Activated CD8-positive, alpha-beta T cell treated with anti-CD3 and anti-CD28 coated beads, Interleukin-2, amount 10 ng/mL, durations not matched to agents 7 days and 5 days (primary cell): ENCODE data around the gene SKAP1. TPM values are rescaled to one million over a fixed set of nuclear protein-coding genes. Genes with fewer than 3 reads are reported as not detected.

ENCODE experiments used
- ATAC-seq: fragments of 150-1000 bp; cut with Tn5 transposase; one replicate; pipeline ENCODE4 v1.10.0; 2021; ENCODE audit warnings: moderate library complexity
- CTCF ChIA-PET: fragments of 350-600 bp; sonication (Branson Sonifier 250); formaldehyde crosslinking; loops from one replicate; lab custom pipeline; 2021; ENCODE audit warnings: antibody characterized with exemption; lab: Charles Lee
- POLR2A ChIA-PET: fragments of 350-600 bp; sonication (Branson Sonifier 250); formaldehyde crosslinking; loops from one replicate; lab custom pipeline; 2021; ENCODE audit warnings: antibody characterized with exemption; lab: Charles Lee
- DNase-seq: peaks from one replicate; pipeline ENCODE4 v3.0.0-alpha.2; 2020
- H3K27ac Mint-ChIP-seq: one replicate; pipeline ENCODE4 v1.8.0; 2021; ENCODE audit warnings: mild to moderate bottlenecking, mixed read lengths
- H3K27me3 Mint-ChIP-seq: one replicate; pipeline ENCODE4 v1.8.0; 2021; ENCODE audit warnings: low read depth, mixed read lengths
- H3K36me3 Mint-ChIP-seq: one replicate; pipeline ENCODE4 v1.8.0; 2021; ENCODE audit warnings: low read depth, mixed read lengths
- H3K4me1 Mint-ChIP-seq: one replicate; pipeline ENCODE4 v1.8.0; 2021; ENCODE audit warnings: low read depth, mixed read lengths
- H3K4me3 Mint-ChIP-seq: one replicate; pipeline ENCODE4 v1.8.0; 2021; ENCODE audit warnings: mild to moderate bottlenecking, mixed read lengths
- H3K9me3 Mint-ChIP-seq: one replicate; pipeline ENCODE4 v1.8.0; 2022; ENCODE audit warnings: mixed read lengths; ENCODE audit not compliant: insufficient read depth
- total RNA-seq, 2 experiments: library from RNA; stranded (reverse); gene quantifications; one replicate each; pipeline ENCODE4 v1.2.3, GENCODE V29; 2021

The SKAP1 gene
- total RNA-seq, 2 experiments from 2014 or later: 93.8 to 94.1 TPM

DNA sequence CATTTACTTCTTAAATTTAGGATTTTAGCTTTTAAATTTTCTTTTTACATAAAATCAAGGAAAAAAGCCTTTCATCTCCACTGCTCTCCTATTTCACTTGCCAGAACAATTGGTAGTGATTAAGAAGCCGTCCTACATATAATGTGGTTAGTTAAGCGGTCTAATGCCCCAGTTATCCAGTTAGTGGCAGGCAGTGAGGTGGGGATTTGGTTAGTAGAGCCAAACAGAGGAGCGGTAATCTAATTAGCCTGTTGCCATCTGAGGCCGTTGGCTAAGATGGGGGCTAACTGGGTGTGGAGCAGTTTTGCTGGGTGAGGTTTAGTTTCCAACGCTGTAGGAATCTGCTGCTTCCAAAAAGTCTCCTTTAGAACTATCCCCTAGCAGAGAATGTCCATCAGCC lies 300.0 kb downstream of the SKAP1 start:
- peaks cover 5% of the 10 kb centered on the region for H3K4me1 Mint-ChIP-seq
- H3K9me3 Mint-ChIP-seq: no peaks in the 10 kb centered on the region
- H3K36me3 Mint-ChIP-seq: peaks cover 18% of the 10 kb centered on the region
- DNase-seq (no peak), ATAC-seq (no peak)
- POLR2A ChIA-PET: no interaction called here
- H3K27ac Mint-ChIP-seq: no peak overlapping the region
- no peaks in the 10 kb centered on the region for H3K27me3 Mint-ChIP-seq
- no peak overlapping the region for H3K4me3 Mint-ChIP-seq
- CTCF ChIA-PET: interaction anchor here (0.5 to 9.3 kb wide), 15 partner anchors 11 to 857 kb away, joined by 3 to 111 read pairs (median 4); no protein-coding TSS in a partner anchor

DNA sequence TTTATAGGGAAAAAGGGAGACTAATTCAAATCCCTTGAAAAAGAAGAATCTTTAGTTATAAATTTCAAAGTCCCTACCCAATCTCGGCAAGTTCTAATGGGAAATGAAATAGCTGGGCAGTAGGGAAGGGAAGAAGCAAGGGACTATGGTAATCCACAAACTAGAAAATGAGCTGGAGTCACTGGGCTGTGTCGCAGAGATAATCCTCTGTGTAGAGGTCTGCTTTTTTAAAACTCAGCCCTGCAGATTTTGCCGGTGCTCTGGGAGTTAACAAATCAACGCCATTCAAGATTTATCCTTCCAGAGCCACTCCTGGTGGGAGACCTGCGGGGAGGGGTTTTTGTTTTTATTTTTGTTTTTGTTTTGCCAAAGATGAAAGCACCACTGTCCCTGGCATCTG lies 301.6 kb downstream of the SKAP1 start:
- no peak overlapping the region for H3K27ac Mint-ChIP-seq
- no peaks in the 10 kb centered on the region for H3K9me3 Mint-ChIP-seq
- H3K4me1 Mint-ChIP-seq: peaks cover 5% of the 10 kb centered on the region
- H3K4me3 Mint-ChIP-seq: no peak overlapping the region
- ChIA-PET CTCF (interaction anchor here (1.0 to 9.3 kb wide), 8 partner anchors 10 to 102 kb away, joined by 3 to 111 read pairs (median 6); no protein-coding TSS in a partner anchor), POLR2A (no interaction called here)
- no peak for ATAC-seq
- peaks cover 22% of the 10 kb centered on the region for H3K36me3 Mint-ChIP-seq
- no peaks in the 10 kb centered on the region for H3K27me3 Mint-ChIP-seq
- DNase-seq: no peak

- Mint-ChIP-seq H3K36me3 (peaks cover 31% of the 10 kb centered on the region), H3K27ac (no peak overlapping the region), H3K27me3 (no peaks in the 10 kb centered on the region), H3K9me3 (no peaks in the 10 kb centered on the region), H3K4me1 (peaks cover 5% of the 10 kb centered on the region), H3K4me3 (no peak overlapping the region)
- no peak for ATAC-seq
- POLR2A ChIA-PET: no interaction called here
- no peak for DNase-seq
- CTCF ChIA-PET: interaction anchor here (9.3 kb wide), 1 partner anchor 47 kb away, joined by 111 read pairs; no protein-coding TSS in a partner anchor
Measured at GRCh38 chr17:48127371-48128051, 302.5 kb downstream of the SKAP1 start.

DNA sequence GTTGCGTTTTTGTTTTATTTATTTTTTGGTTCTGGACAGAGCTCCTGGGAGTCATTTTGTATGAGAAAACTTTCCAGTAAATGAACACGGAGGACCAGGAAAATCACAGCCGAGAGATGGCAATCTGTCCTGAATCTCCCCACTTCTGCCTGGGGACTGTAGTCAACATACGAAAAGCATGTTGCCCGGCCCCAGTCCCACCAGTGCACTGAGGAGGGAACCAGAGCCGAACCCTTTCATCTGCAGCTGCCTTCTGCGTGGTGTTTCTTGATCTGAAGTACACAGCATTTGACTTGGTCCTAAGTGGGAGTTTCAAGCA lies 303.5 kb downstream of the SKAP1 start:
- Mint-ChIP-seq H3K36me3 (peaks cover 39% of the 10 kb centered on the region), H3K27ac (no peak overlapping the region), H3K4me1 (peaks cover 5% of the 10 kb centered on the region), H3K4me3 (no peak overlapping the region), H3K9me3 (no peaks in the 10 kb centered on the region), H3K27me3 (no peaks in the 10 kb centered on the region)
- no peak for ATAC-seq
- CTCF ChIA-PET: interaction anchor here (1.3 to 9.3 kb wide), 2 partner anchors 20 to 46 kb away, joined by 3 to 111 read pairs; no protein-coding TSS in a partner anchor
- POLR2A ChIA-PET: no interaction called here
- no peak for DNase-seq

GRCh38 chr17:48125829-48126531 lies 304.0 kb downstream of the SKAP1 start:
- Mint-ChIP-seq H3K36me3 (peaks cover 40% of the 10 kb centered on the region), H3K4me1 (peaks cover under 1% of the 10 kb centered on the region), H3K27me3 (no peaks in the 10 kb centered on the region), H3K4me3 (no peak overlapping the region), H3K9me3 (no peaks in the 10 kb centered on the region), H3K27ac (no peak overlapping the region)
- ChIA-PET POLR2A (no interaction called here), CTCF (interaction anchor here (1.3 to 9.3 kb wide), 4 partner anchors 19 to 100 kb away, joined by 3 to 111 read pairs (median 8); no protein-coding TSS in a partner anchor)
- no peak for DNase-seq
- no peak for ATAC-seq

- DNase-seq: no peak
- Mint-ChIP-seq H3K36me3 (peaks cover 37% of the 10 kb centered on the region), H3K4me3 (no peak overlapping the region), H3K27me3 (no peaks in the 10 kb centered on the region), H3K27ac (peak overlapping the region; percentile 39), H3K9me3 (no peaks in the 10 kb centered on the region), H3K4me1 (no peaks in the 10 kb centered on the region)
- POLR2A ChIA-PET: no interaction called here
- CTCF ChIA-PET: interaction anchor here (1.2 to 2.9 kb wide), 11 partner anchors 9 to 153 kb away, joined by 3 to 12 read pairs (median 6); partner anchors contain the start of gene CDK5RAP3
- no peak for ATAC-seq
Measured at GRCh38 chr17:48123776-48124388, 306.1 kb downstream of the SKAP1 start.

DNA sequence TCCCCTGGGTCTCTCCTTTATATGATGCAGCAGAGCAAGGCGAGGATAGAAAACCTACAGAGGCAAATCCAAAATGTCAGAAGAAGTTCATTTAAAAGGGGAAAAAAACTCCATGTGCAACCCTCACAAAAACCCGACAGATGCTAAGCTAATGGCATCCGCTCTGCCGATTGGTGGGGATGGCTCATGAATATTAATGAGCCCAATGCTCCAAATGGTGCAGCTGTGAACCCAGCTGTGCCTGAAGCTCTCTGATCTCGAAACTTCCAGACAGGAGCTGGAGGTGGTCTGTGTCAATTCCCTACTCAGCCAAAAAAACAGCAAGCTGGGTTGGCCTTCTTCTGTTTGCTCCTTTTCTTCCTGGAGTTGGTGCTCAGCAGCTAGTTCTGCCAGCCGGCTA lies 306.9 kb downstream of the SKAP1 start:
- H3K27me3 Mint-ChIP-seq: no peaks in the 10 kb centered on the region
- H3K4me1 Mint-ChIP-seq: no peaks in the 10 kb centered on the region
- H3K9me3 Mint-ChIP-seq: no peaks in the 10 kb centered on the region
- CTCF ChIA-PET: interaction anchor here (1.1 to 2.9 kb wide), 9 partner anchors 10 to 152 kb away, joined by 3 to 11 read pairs (median 4); partner anchors contain the start of gene CDK5RAP3
- H3K27ac Mint-ChIP-seq: peak overlapping the region; percentile 39
- DNase-seq (no peak), ATAC-seq (no peak)
- H3K36me3 Mint-ChIP-seq: peaks cover 40% of the 10 kb centered on the region
- H3K4me3 Mint-ChIP-seq: no peak overlapping the region
- POLR2A ChIA-PET: interaction anchor here (0.6 kb wide), 1 partner anchor 15 kb away, joined by 3 read pairs; the partner anchor contains the start of gene SNX11

- POLR2A ChIA-PET: interaction anchor here (0.6 to 1.3 kb wide), 2 partner anchors 10 to 15 kb away, joined by 3 to 4 read pairs; partner anchors contain the start of gene SNX11
- ATAC-seq (no peak), DNase-seq (no peak)
- Mint-ChIP-seq H3K27ac (no peak overlapping the region), H3K36me3 (peaks cover 45% of the 10 kb centered on the region), H3K4me1 (no peaks in the 10 kb centered on the region), H3K4me3 (no peak overlapping the region), H3K9me3 (no peaks in the 10 kb centered on the region), H3K27me3 (no peaks in the 10 kb centered on the region)
- CTCF ChIA-PET: interaction anchor here (1.1 to 2.9 kb wide), 6 partner anchors 10 to 152 kb away, joined by 3 to 11 read pairs (median 6); partner anchors contain the start of gene CDK5RAP3
Measured at GRCh38 chr17:48122665-48123045, 307.4 kb downstream of the SKAP1 start.

DNA sequence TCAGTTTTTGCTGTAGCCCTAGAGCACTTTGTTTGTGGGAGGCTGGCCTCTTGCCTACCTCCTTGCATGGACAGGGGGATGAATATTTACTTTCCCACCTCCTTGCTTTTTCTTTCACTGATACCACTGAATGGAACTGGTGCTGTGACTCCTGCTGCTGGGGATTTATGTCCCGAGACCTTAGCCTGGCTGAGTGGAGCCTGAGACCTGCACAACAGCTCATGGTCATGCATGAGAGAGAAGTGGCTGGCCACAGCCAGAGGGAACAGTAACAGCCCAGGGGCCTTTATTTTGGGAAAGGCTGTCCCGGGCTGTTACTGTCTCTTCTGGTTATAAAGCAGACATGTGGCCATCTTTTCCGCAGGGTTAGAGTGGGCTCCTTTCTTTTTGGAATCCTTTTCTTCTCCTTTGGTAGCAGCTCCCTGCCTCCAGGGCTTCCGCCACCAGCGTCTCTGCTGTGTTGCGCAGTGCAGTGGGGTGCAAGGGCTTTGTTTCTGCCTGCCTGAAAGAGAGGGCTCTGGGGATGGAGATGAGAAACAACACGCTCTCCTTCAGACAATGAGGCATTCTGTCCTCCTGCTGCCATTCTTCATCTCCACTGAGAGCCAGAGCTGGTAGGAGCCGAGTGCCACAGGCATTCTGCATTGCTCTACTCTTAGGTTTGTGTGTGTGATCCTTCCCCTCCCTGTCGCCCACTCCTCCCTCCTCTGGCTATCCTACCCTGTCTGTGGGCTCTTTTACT lies 307.9 kb downstream of the SKAP1 start:
- ChIA-PET POLR2A (interaction anchor here (1.3 kb wide), 1 partner anchor 10 kb away, joined by 4 read pairs; no protein-coding TSS in a partner anchor), CTCF (interaction anchor here (1.1 to 2.9 kb wide), 4 partner anchors 41 to 96 kb away, joined by 3 to 11 read pairs (median 6); no protein-coding TSS in a partner anchor)
- no peak overlapping the region for H3K27ac Mint-ChIP-seq
- no peaks in the 10 kb centered on the region for H3K27me3 Mint-ChIP-seq
- no peaks in the 10 kb centered on the region for H3K9me3 Mint-ChIP-seq
- ATAC-seq (no peak), DNase-seq (no peak)
- H3K36me3 Mint-ChIP-seq: peaks cover 45% of the 10 kb centered on the region
- no peak overlapping the region for H3K4me3 Mint-ChIP-seq
- no peaks in the 10 kb centered on the region for H3K4me1 Mint-ChIP-seq

DNA sequence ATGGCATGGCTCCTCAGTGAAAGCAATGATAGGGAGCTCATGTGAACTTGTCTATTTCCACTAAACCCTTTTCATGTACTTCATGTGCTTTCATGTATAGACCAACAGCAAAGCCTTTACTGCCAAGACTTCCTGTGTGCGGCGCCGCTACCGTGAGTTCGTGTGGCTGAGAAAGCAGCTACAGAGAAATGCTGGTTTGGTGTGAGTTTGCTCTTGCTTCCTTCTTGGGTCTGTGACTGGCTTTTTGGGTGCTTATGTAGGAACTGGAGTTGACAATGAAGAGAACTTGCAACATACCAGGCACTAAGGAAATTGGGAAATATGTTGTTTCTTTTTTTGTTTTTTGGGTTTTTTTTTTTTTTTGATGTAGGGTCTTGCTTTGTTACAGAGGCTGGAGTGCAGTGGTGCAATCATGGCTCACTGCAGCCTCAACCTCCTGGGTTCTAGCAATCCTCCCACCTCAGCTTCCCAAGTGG lies 316.8 kb downstream of the SKAP1 start:
- peak overlapping the region; percentile 32 for H3K4me3 Mint-ChIP-seq
- POLR2A ChIA-PET: interaction anchor here (0.7 to 2.5 kb wide), 4 partner anchors 9 to 802 kb away, joined by 4 to 7 read pairs (median 4); partner anchors contain the start of gene CBX1

More for the DNA sequence above, 316.8 kb downstream of the SKAP1 start:
- H3K27ac Mint-ChIP-seq: peak overlapping the region; percentile 96
- DNase-seq: peak; percentile 81
- H3K27me3 Mint-ChIP-seq: no peaks in the 10 kb centered on the region
- H3K36me3 Mint-ChIP-seq: peaks cover 40% of the 10 kb centered on the region
- ATAC-seq: peak; percentile 93
- H3K4me1 Mint-ChIP-seq: peaks cover 46% of the 10 kb centered on the region
- CTCF ChIA-PET: interaction anchor here (0.6 to 3.7 kb wide), 15 partner anchors 9 to 506 kb away, joined by 3 to 25 read pairs (median 4); partner anchors contain the start of genes CBX1 and CDK5RAP3
- H3K9me3 Mint-ChIP-seq: no peaks in the 10 kb centered on the region
